RKO (cell line): ENCODE data around the gene LAMB1.

Experiments
- DNase-seq: peaks from one replicate; pipeline ENCODE4 v3.0.0-alpha.2; 2016; ENCODE audit warnings: low spot score

The LAMB1 gene

GRCh38 chr7:107877731-107878382 is 125.1 kb downstream of the LAMB1 start:
- DNase-seq, result no peak

- no peak for DNase-seq
Measured at GRCh38 chr7:107876916-107877315, 126.0 kb downstream of the LAMB1 start.

GRCh38 chr7:107874605-107875446 is 128.1 kb downstream of the LAMB1 start:
- DNase-seq, result peak; percentile 84

GRCh38 chr7:107874111-107874510 is 128.8 kb downstream of the LAMB1 start:
- DNase-seq, result no peak
